Measurements from ENCODE around the gene CHID1.
A peak's percentile ranks its signal among the peaks of the same experiment; 100 is the strongest.

Gene CHID1

GRCh38 chr11:910589-911030, at the start of gene CHID1:
Gene CHID1 (minus strand): TSS chr11:910810. CDS start chr11:904816, 5,994 bp downstream.
- Histone ChIP-seq H3K9me3 (no peaks in the 10 kb centered on the region), H3K4me3 (ENCODE audit: low read depth in 1 of 2, low read length in 1 of 2) (peak within 1 kb of the TSS; percentile 74 to 92), H3K36me3 (no peaks in the 10 kb centered on the region), H3K4me1 (ENCODE audit: control insufficient read depth in 1 of 2, insufficient read depth in 1 of 2, low read depth in 1 of 2, low read length in 1 of 2) (peaks cover 14 to 17% of the 10 kb centered on the region in 2 experiments), H3K27me3 (no peaks in the 10 kb centered on the region), H3K27ac (peak within 1 kb of the TSS; percentile 66)
- TF ChIP-seq CTCF (IDR thresholded peaks at IDR 0.05): peak; percentile 24

GRCh38 chr11:959608-960007, 49.0 kb upstream of the CHID1 start:
- Histone ChIP-seq H3K36me3 (peaks cover 41% of the 10 kb centered on the region), H3K27me3 (no peaks in the 10 kb centered on the region), H3K27ac (no peak overlapping the region), H3K4me1 (ENCODE audit: control insufficient read depth in 1 of 2, insufficient read depth in 1 of 2, low read depth in 1 of 2, low read length in 1 of 2) (no peaks in the 10 kb centered on the region), H3K4me3 (ENCODE audit: low read depth in 1 of 2, low read length in 1 of 2) (no peak overlapping the region), H3K9me3 (no peaks in the 10 kb centered on the region)
- no peak for TF ChIP-seq CTCF (IDR thresholded peaks at IDR 0.05)

GRCh38 chr11:959027-959426, 48.4 kb upstream of the CHID1 start:
- H3K27me3 ChIP-seq: no peaks in the 10 kb centered on the region
- no peak overlapping the region for H3K4me3 ChIP-seq (ENCODE audit: low read depth in 1 of 2, low read length in 1 of 2)
- no peaks in the 10 kb centered on the region for H3K4me1 ChIP-seq (ENCODE audit: control insufficient read depth in 1 of 2, insufficient read depth in 1 of 2, low read depth in 1 of 2, low read length in 1 of 2)
- TF ChIP-seq CTCF (IDR thresholded peaks at IDR 0.05): no peak
- H3K9me3 ChIP-seq: no peaks in the 10 kb centered on the region
- H3K36me3 ChIP-seq: peaks cover 40% of the 10 kb centered on the region
- no peak overlapping the region for H3K27ac ChIP-seq

- H3K27ac ChIP-seq: no peak overlapping the region
- H3K4me1 ChIP-seq (ENCODE audit: control insufficient read depth in 1 of 2, insufficient read depth in 1 of 2, low read depth in 1 of 2, low read length in 1 of 2): no peaks in the 10 kb centered on the region
- no peaks in the 10 kb centered on the region for H3K9me3 ChIP-seq
- no peak overlapping the region for H3K4me3 ChIP-seq (ENCODE audit: low read depth in 1 of 2, low read length in 1 of 2)
- no peaks in the 10 kb centered on the region for H3K27me3 ChIP-seq
- peaks cover 31% of the 10 kb centered on the region for H3K36me3 ChIP-seq
- no peak for TF ChIP-seq CTCF (IDR thresholded peaks at IDR 0.05)
These were observed 47.5 kb upstream of the CHID1 start for GRCh38 chr11:958101-958500.

GRCh38 chr11:957212-957920, 46.8 kb upstream of the CHID1 start:
- H3K4me1 ChIP-seq (ENCODE audit: control insufficient read depth in 1 of 2, insufficient read depth in 1 of 2, low read depth in 1 of 2, low read length in 1 of 2): no peaks in the 10 kb centered on the region
- H3K9me3 ChIP-seq: no peaks in the 10 kb centered on the region
- peaks cover 30% of the 10 kb centered on the region for H3K36me3 ChIP-seq
- H3K4me3 ChIP-seq (ENCODE audit: low read depth in 1 of 2, low read length in 1 of 2): no peak overlapping the region
- no peak overlapping the region for H3K27ac ChIP-seq
- no peaks in the 10 kb centered on the region for H3K27me3 ChIP-seq
- no peak for TF ChIP-seq CTCF (IDR thresholded peaks at IDR 0.05)
